ENCODE results near the gene SCUBE1. TPM values are rescaled to one million over a fixed set of nuclear protein-coding genes. Genes with fewer than 3 reads are reported as not detected.

The SCUBE1 gene
- total RNA-seq, 1 experiment from 2014 or later = not detected

GRCh38 chr22:43319661-43320486 is 23.3 kb downstream of the SCUBE1 start:
- intact Hi-C loops (cut with micrococcal nuclease; ENCODE audit: unreplicated experiment) = no loop called here
- ChIA-PET CTCF (no interaction called here), POLR2A (no interaction called here)
- Histone ChIP-seq H3K27me3 (ENCODE audit: control insufficient read depth, insufficient read depth, low read length) (no peaks in the 10 kb centered on the region; the same call in 1 of the 2 replicates), H3K4me1 (ENCODE audit: control insufficient read depth, insufficient read depth, low read length) (no peaks in the 10 kb centered on the region), H3K27ac (ENCODE audit: low read length) (no peak overlapping the region), H3K36me3 (ENCODE audit: control insufficient read depth, insufficient read depth, low read length) (no peaks in the 10 kb centered on the region), H3K4me3 (ENCODE audit: low read depth in 2 of 2, low read length in 2 of 2) (no peak overlapping the region), H3K9me3 (ENCODE audit: control insufficient read depth, insufficient read depth, low read depth, low read length) (no peaks in the 10 kb centered on the region)
- ATAC-seq = no peak
- no TSS peak for BruUV-seq (replicated peaks)
- no peak for DNase-seq (ENCODE audit: low read depth, low spot score)
- in situ Hi-C loops (cut with HindIII; ENCODE audit: low pct_unique_long_range_greater_than_20kb, low sequenced_read_pairs) = no loop called here
- no peak for TF ChIP-seq SIN3A (IDR thresholded peaks at IDR 0.05; ENCODE audit: borderline replicate concordance, insufficient read depth, low read depth, low read length)
- TF ChIP-seq TCF7L2 (IDR thresholded peaks at IDR 0.05; ENCODE audit: low read depth, low read length) = no peak
- no peak for TF ChIP-seq CTCF (IDR thresholded peaks at IDR 0.05)
- TF ChIP-seq POLR2AphosphoS5 (IDR thresholded peaks at IDR 0.05; ENCODE audit: low read depth, low read length) = no peak

GRCh38 chr22:43317239-43317638 is 25.9 kb downstream of the SCUBE1 start:
- POLR2A ChIA-PET = no interaction called here
- Histone ChIP-seq H3K36me3 (ENCODE audit: control insufficient read depth, insufficient read depth, low read length) (no peaks in the 10 kb centered on the region), H3K27me3 (ENCODE audit: control insufficient read depth, insufficient read depth, low read length) (no peaks in the 10 kb centered on the region), H3K4me3 (ENCODE audit: low read depth in 2 of 2, low read length in 2 of 2) (no peak overlapping the region), H3K9me3 (ENCODE audit: control insufficient read depth, insufficient read depth, low read depth, low read length) (no peaks in the 10 kb centered on the region), H3K4me1 (ENCODE audit: control insufficient read depth, insufficient read depth, low read length) (no peaks in the 10 kb centered on the region), H3K27ac (ENCODE audit: low read length) (no peak overlapping the region)
- ATAC-seq (no peak), DNase-seq (ENCODE audit: low read depth, low spot score) (no peak)
- no TSS peak for BruUV-seq (replicated peaks)
- no peak for TF ChIP-seq CTCF (IDR thresholded peaks at IDR 0.05)
- TF ChIP-seq REST (IDR thresholded peaks at IDR 0.05; ENCODE audit: insufficient read depth in 1 of 2, low read depth in 2 of 2, low read length in 1 of 2) = no peak
- TF ChIP-seq SIN3A (IDR thresholded peaks at IDR 0.05; ENCODE audit: borderline replicate concordance, insufficient read depth, low read depth, low read length) = no peak
- no peak for TF ChIP-seq POLR2AphosphoS5 (IDR thresholded peaks at IDR 0.05; ENCODE audit: low read depth, low read length)
- no peak for TF ChIP-seq TCF7L2 (IDR thresholded peaks at IDR 0.05; ENCODE audit: low read depth, low read length)
- in situ Hi-C loops (cut with HindIII; ENCODE audit: low pct_unique_long_range_greater_than_20kb, low sequenced_read_pairs) (no loop called here), intact Hi-C loops (cut with micrococcal nuclease; ENCODE audit: unreplicated experiment) (no loop called here)
- CTCF ChIA-PET = no interaction called here
